Raji (cell line): ENCODE measurements around the gene SEMA3A.

Experiments
- POLR2A ChIP-seq: IDR thresholded peaks from 2 replicates; pipeline ENCODE4 v1.6.1; 2011; ENCODE audit warnings: low read depth, low read length, control low read depth; ENCODE audit not compliant: insufficient read depth

The SEMA3A gene

GRCh38 chr7:84042110-84042539 is 152.5 kb downstream of the SEMA3A start:
- TF ChIP-seq POLR2A: no peak

GRCh38 chr7:84041649-84042048 is 152.9 kb downstream of the SEMA3A start:
- TF ChIP-seq POLR2A: no peak

- TF ChIP-seq POLR2A: no peak
These were observed 154.2 kb downstream of the SEMA3A start for GRCh38 chr7:84040355-84040754.

GRCh38 chr7:84039432-84039831 is 155.2 kb downstream of the SEMA3A start:
- TF ChIP-seq POLR2A: no peak

- TF ChIP-seq POLR2A: no peak
These were observed 166.9 kb downstream of the SEMA3A start for GRCh38 chr7:84027678-84028077.

GRCh38 chr7:84025332-84025927 is 169.2 kb downstream of the SEMA3A start:
- no peak for TF ChIP-seq POLR2A

GRCh38 chr7:84022684-84023308 is 171.8 kb downstream of the SEMA3A start:
- no peak for TF ChIP-seq POLR2A

GRCh38 chr7:84022009-84022408 is 172.6 kb downstream of the SEMA3A start:
- TF ChIP-seq POLR2A: no peak

- TF ChIP-seq POLR2A: no peak
These were observed 173.2 kb downstream of the SEMA3A start for GRCh38 chr7:84021292-84021908.

- TF ChIP-seq POLR2A: no peak
These were observed 176.9 kb downstream of the SEMA3A start for GRCh38 chr7:84017651-84018050.

- TF ChIP-seq POLR2A: no peak
These were observed 180.9 kb downstream of the SEMA3A start for GRCh38 chr7:84013616-84014240.

GRCh38 chr7:84009782-84010181 is 184.8 kb downstream of the SEMA3A start:
- no peak for TF ChIP-seq POLR2A

- TF ChIP-seq POLR2A: no peak
These were observed 185.5 kb downstream of the SEMA3A start for GRCh38 chr7:84009051-84009450.

- no peak for TF ChIP-seq POLR2A
These were observed 191.4 kb downstream of the SEMA3A start for GRCh38 chr7:84003191-84003590.

- no peak for TF ChIP-seq POLR2A
These were observed 192.2 kb downstream of the SEMA3A start for GRCh38 chr7:84002348-84002747.

GRCh38 chr7:83996879-83997278 is 197.7 kb downstream of the SEMA3A start:
- TF ChIP-seq POLR2A: no peak
